Endodermal cell (in vitro differentiated cells): ENCODE results near the gene TMEM250. TPM values are rescaled to one million over a fixed set of nuclear protein-coding genes. Genes with fewer than 3 reads are reported as not detected.

Source experiments
- DNase-seq: peaks from one replicate; pipeline ENCODE4 v3.0.0-alpha.2; 2017
- H3K27ac ChIP-seq: 2 replicates; pipeline ENCODE4 v1.5.1; 2013; ENCODE audit warnings: mild to moderate bottlenecking, low read depth, low read length, moderate library complexity
- H3K27me3 ChIP-seq: 2 replicates; pipeline ENCODE4 v1.6.1; 2013; ENCODE audit warnings: mild to moderate bottlenecking, low read length, moderate library complexity; ENCODE audit not compliant: insufficient read depth, control insufficient read depth, poor library complexity, severe bottlenecking
- H3K36me3 ChIP-seq: 2 replicates; pipeline ENCODE4 v1.7.0; 2013; ENCODE audit warnings: mild to moderate bottlenecking, low read length, moderate library complexity; ENCODE audit not compliant: control insufficient read depth, insufficient read depth
- H3K4me1 ChIP-seq: one replicate; pipeline ENCODE4 v1.7.0; 2013; ENCODE audit warnings: low read length; ENCODE audit not compliant: control insufficient read depth, insufficient read depth
- H3K4me3 ChIP-seq: 2 replicates; pipeline ENCODE4 v1.5.1; 2013; ENCODE audit warnings: mild to moderate bottlenecking, low read length, moderate library complexity
- H3K9ac ChIP-seq: 2 replicates; pipeline ENCODE4 v1.6.1; 2013; ENCODE audit warnings: mild to moderate bottlenecking, low read length, moderate library complexity; ENCODE audit not compliant: poor library complexity, severe bottlenecking; ENCODE audit errors: extremely low read depth
- H3K9me3 ChIP-seq: 2 replicates; pipeline ENCODE4 v1.6.1; 2013; ENCODE audit warnings: mild to moderate bottlenecking, low read length, moderate library complexity; ENCODE audit not compliant: control insufficient read depth
- H3K27ac Mint-ChIP-seq: 2 replicates; pipeline ENCODE4 v1.8.0; 2020; ENCODE audit warnings: mixed read lengths
- H3K27me3 Mint-ChIP-seq: 2 replicates; pipeline ENCODE4 v1.8.0; 2021; ENCODE audit warnings: mild to moderate bottlenecking, mixed read lengths; ENCODE audit not compliant: insufficient read depth
- H3K36me3 Mint-ChIP-seq: 2 replicates; pipeline ENCODE4 v1.8.0; 2020; ENCODE audit warnings: low read depth, mixed read lengths
- H3K4me1 Mint-ChIP-seq: 2 replicates; pipeline ENCODE4 v1.8.0; 2020; ENCODE audit warnings: mixed read lengths
- H3K4me3 Mint-ChIP-seq: 2 replicates; pipeline ENCODE4 v1.8.0; 2020; ENCODE audit warnings: mild to moderate bottlenecking, moderate library complexity, mixed read lengths
- H3K9me3 Mint-ChIP-seq: 2 replicates; pipeline ENCODE4 v1.8.0; 2020; ENCODE audit warnings: mild to moderate bottlenecking, mixed read lengths
- CTCF ChIP-seq: fragments of 200-600 bp; sonication (generic); conservative IDR thresholded peaks from 2 replicates; pipeline ENCODE4 v1.5.0; 2021; ENCODE audit warnings: antibody characterized with exemption, mild to moderate bottlenecking
- WGBS, 2 experiments: methylation state at CpG; one replicate each; pipeline versions ENCODE4 v1.1.5 to v1.1.7; 2013; ENCODE audit warnings: missing lambda C conversion rate in 2 of 2, mixed read lengths in 1 of 2; ENCODE audit not compliant: insufficient coverage in 1 of 2, insufficient read length in 1 of 2; 5-methylcytosine and 5-hydroxymethylcytosine counted together
- total RNA-seq, 2 donors: library from RNA; stranded (reverse); fragmentation: NEBNext Ultra II Directional in 1 of 2; extraction: Animal tissue kit (Norgen Biotek cat#: 25700) in 1 of 2; gene quantifications; 2 replicates in 1 of 2; 3 replicates in 1 of 2; pipeline ENCODE4 v1.2.1, GENCODE V29; 2021

TMEM250 gene
- total RNA-seq, 2 donors from 2014 or later: 56.4 to 58.4 TPM

DNA sequence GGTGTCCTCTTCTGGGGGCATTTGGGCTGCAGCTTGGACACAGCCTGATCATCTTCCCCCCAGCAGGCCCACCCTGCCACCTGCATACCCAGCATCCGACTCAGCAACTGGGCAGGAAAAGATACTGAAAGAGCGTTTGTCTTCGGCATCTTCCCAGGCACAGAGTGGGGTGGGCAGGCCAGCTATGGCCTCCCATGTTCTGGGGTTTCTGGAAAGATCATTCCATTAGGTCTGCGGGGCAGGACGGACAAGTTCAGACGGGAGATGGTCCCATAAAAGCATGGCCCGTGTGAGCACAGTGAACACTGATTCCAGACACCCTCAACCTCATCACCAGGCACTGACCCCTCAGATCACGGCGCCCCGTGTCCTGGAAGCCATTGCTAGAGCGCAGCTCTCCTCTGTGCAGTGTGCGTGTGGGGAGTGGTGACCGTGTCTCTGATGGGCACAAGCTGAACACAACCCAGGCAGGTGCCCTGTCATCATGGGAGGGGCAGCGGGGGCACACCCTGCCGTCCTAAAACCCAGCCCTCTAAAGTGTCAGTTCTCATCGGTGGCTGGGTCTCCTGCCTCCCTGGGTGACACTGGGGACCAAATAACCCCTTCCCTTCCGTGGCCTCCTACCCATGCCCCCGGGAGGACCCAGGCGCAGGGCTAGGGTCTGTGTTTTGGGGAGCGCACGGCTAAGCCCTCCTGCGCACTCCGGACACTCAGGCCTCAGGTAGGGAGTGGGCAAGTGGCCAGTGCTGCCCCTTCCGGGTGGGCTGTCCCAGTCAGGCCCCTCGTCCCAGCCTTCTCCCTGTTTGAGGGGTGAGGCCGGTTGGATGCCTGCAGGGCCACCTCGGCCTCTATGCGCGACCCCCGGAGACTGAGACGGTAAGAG lies 13.2 kb upstream of the TMEM250 start:
- H3K27ac ChIP-seq: no peak overlapping the region
- no peak for TF ChIP-seq CTCF
- Mint-ChIP-seq H3K36me3 (no peaks in the 10 kb centered on the region), H3K27ac (no peak overlapping the region), H3K27me3 (peaks cover 19% of the 10 kb centered on the region), H3K4me3 (no peak overlapping the region), H3K9me3 (no peaks in the 10 kb centered on the region), H3K4me1 (peaks cover 4% of the 10 kb centered on the region)
- no peaks in the 10 kb centered on the region for H3K36me3 ChIP-seq
- H3K9me3 ChIP-seq: no peaks in the 10 kb centered on the region
- no peak overlapping the region for H3K9ac ChIP-seq
- no peak for DNase-seq
- H3K4me3 ChIP-seq: no peak overlapping the region
- 86 to 88% methylated on average over 22 to 31 of the region's 31 CpGs for WGBS, 2 experiments
- no peaks in the 10 kb centered on the region for H3K4me1 ChIP-seq
- peaks cover 14% of the 10 kb centered on the region for H3K27me3 ChIP-seq

GRCh38 chr9:136129176-136129575 lies 10.5 kb upstream of the TMEM250 start:
- Mint-ChIP-seq H3K9me3 (no peaks in the 10 kb centered on the region), H3K27me3 (peaks cover 10% of the 10 kb centered on the region), H3K36me3 (no peaks in the 10 kb centered on the region), H3K4me1 (peaks cover 4% of the 10 kb centered on the region), H3K4me3 (no peak overlapping the region), H3K27ac (no peak overlapping the region)
- DNase-seq: no peak
- TF ChIP-seq CTCF: no peak
- 81 to 89% methylated on average over 5 to 17 of the region's 17 CpGs for WGBS, 2 experiments
- Histone ChIP-seq H3K4me3 (no peak overlapping the region), H3K27ac (no peak overlapping the region), H3K9ac (no peak overlapping the region), H3K36me3 (no peaks in the 10 kb centered on the region), H3K27me3 (peaks cover 9% of the 10 kb centered on the region), H3K9me3 (no peaks in the 10 kb centered on the region), H3K4me1 (no peaks in the 10 kb centered on the region)

DNA sequence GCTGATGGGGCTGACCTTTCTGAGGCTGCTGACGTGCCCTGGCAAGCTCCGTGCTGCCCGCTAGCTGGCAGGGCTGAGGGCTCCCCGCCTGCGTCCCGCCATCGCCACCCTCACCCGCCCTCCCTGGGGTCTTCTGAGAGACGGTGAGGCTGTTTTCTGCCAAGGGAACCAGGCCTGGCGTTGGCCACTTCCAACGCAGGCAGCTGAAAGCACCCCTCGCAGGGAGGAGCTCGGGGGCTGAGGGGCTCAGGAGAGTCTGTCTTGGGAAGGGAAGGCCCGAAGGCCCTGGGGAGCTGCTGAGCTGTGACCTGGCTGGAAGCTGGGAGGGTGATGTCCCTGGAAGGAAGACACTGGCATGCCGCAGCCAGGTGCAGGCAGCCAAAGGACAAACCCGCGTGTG lies 9.8 kb upstream of the TMEM250 start:
- WGBS, 2 experiments: 87 to 91% methylated on average over 9 to 17 of the region's 17 CpGs
- H3K4me3 ChIP-seq: no peak overlapping the region
- peaks cover 2% of the 10 kb centered on the region for H3K27me3 ChIP-seq
- H3K27ac ChIP-seq: no peak overlapping the region
- no peaks in the 10 kb centered on the region for H3K4me1 ChIP-seq
- Mint-ChIP-seq H3K27ac (no peak overlapping the region), H3K4me1 (peaks cover 4% of the 10 kb centered on the region), H3K27me3 (peaks cover 5% of the 10 kb centered on the region), H3K36me3 (no peaks in the 10 kb centered on the region), H3K4me3 (no peak overlapping the region), H3K9me3 (no peaks in the 10 kb centered on the region)
- H3K9me3 ChIP-seq: no peaks in the 10 kb centered on the region
- no peak overlapping the region for H3K9ac ChIP-seq
- no peak for TF ChIP-seq CTCF
- DNase-seq: no peak
- no peaks in the 10 kb centered on the region for H3K36me3 ChIP-seq
